Measurements from ENCODE around the gene CACNA1C. TPM values are rescaled to one million over a fixed set of nuclear protein-coding genes. Genes with fewer than 3 reads are reported as not detected.

The CACNA1C gene
- total RNA-seq, 1 donor from 2014 or later = 102 TPM

GRCh38 chr12:2170376-2170775 lies 117.6 kb downstream of the CACNA1C start:
- no peak overlapping the region for H3K4me3 ChIP-seq
- peak overlapping the region; percentile 56 to 76 for H3K27ac ChIP-seq
- H3K9me3 ChIP-seq = peaks cover 0 to 8% of the 10 kb centered on the region in 2 donors
- TF ChIP-seq CTCF (IDR thresholded peaks at IDR 0.05) = no peak
- H3K36me3 ChIP-seq = no peaks in the 10 kb centered on the region
- no peaks in the 10 kb centered on the region for H3K27me3 ChIP-seq
- intact Hi-C loops (cut with DNase I) = no loop called here
- peak in 1 of 2 donors; percentile 76 for DNase-seq (ENCODE audit: low spot score in 2 of 2)
- peaks cover 10 to 23% of the 10 kb centered on the region in 2 donors for H3K4me1 ChIP-seq

- no peak for DNase-seq (ENCODE audit: low spot score in 2 of 2)
- Histone ChIP-seq H3K4me1 (peaks cover 10 to 22% of the 10 kb centered on the region in 2 donors), H3K27me3 (no peaks in the 10 kb centered on the region), H3K36me3 (no peaks in the 10 kb centered on the region), H3K27ac (peak overlapping the region in 1 of 2 donors; percentile 76), H3K9me3 (peaks cover 0 to 8% of the 10 kb centered on the region in 2 donors), H3K4me3 (no peak overlapping the region)
- intact Hi-C loops (cut with DNase I) = no loop called here
- TF ChIP-seq CTCF (IDR thresholded peaks at IDR 0.05) = no peak
Observed at GRCh38 chr12:2171672-2172426, 119.1 kb downstream of the CACNA1C start.

GRCh38 chr12:2172491-2173214 lies 119.9 kb downstream of the CACNA1C start:
- peak overlapping the region in 1 of 2 donors; percentile 3 for H3K27ac ChIP-seq
- no peaks in the 10 kb centered on the region for H3K27me3 ChIP-seq
- peaks cover 12 to 22% of the 10 kb centered on the region in 2 donors for H3K4me1 ChIP-seq
- peaks cover 0 to 1% of the 10 kb centered on the region in 2 donors for H3K9me3 ChIP-seq
- intact Hi-C loops (cut with DNase I) = no loop called here
- no peaks in the 10 kb centered on the region for H3K36me3 ChIP-seq
- no peak for TF ChIP-seq CTCF (IDR thresholded peaks at IDR 0.05)
- no peak overlapping the region for H3K4me3 ChIP-seq
- no peak for DNase-seq (ENCODE audit: low spot score in 2 of 2)

- H3K36me3 ChIP-seq = no peaks in the 10 kb centered on the region
- DNase-seq (ENCODE audit: low spot score in 2 of 2) = no peak
- no peaks in the 10 kb centered on the region for H3K27me3 ChIP-seq
- peaks cover 17 to 30% of the 10 kb centered on the region in 2 donors for H3K4me1 ChIP-seq
- no peak overlapping the region for H3K27ac ChIP-seq
- no peak for TF ChIP-seq CTCF (IDR thresholded peaks at IDR 0.05)
- intact Hi-C loops (cut with DNase I) = no loop called here
- H3K4me3 ChIP-seq = no peak overlapping the region
- no peaks in the 10 kb centered on the region for H3K9me3 ChIP-seq
Observed at GRCh38 chr12:2173971-2174370, 121.2 kb downstream of the CACNA1C start.

GRCh38 chr12:2177003-2177402 lies 124.2 kb downstream of the CACNA1C start:
- no peaks in the 10 kb centered on the region for H3K27me3 ChIP-seq
- H3K9me3 ChIP-seq = no peaks in the 10 kb centered on the region
- H3K36me3 ChIP-seq = no peaks in the 10 kb centered on the region
- H3K27ac ChIP-seq = no peak overlapping the region
- H3K4me3 ChIP-seq = no peak overlapping the region
- peaks cover 25 to 27% of the 10 kb centered on the region in 2 donors for H3K4me1 ChIP-seq
- intact Hi-C loops (cut with DNase I) = no loop called here
- TF ChIP-seq CTCF (IDR thresholded peaks at IDR 0.05) = no peak
- DNase-seq (ENCODE audit: low spot score in 2 of 2) = no peak
